Mammary epithelial cell (primary cell): ENCODE results near the gene FOXN4.

ENCODE experiments used
- CTCF ChIP-seq, 2 donors: IDR thresholded peaks in 1 of 2; conservative IDR thresholded peaks in 1 of 2; 2 replicates each; pipeline ENCODE4 v1.5.1; 2011 to 2012; ENCODE audit warnings: inconsistent platforms in 2 of 2, low read length in 2 of 2, mild to moderate bottlenecking in 2 of 2, control low read depth in 1 of 2, low read depth in 1 of 2; ENCODE audit not compliant: insufficient read depth in 1 of 2; ENCODE audit errors: extremely low read depth in 1 of 2
- EZH2 ChIP-seq: IDR thresholded peaks from 2 replicates; pipeline ENCODE4 v1.6.1; 2012; ENCODE audit warnings: low read length, inconsistent platforms, borderline replicate concordance

GRCh38 chr12:109266106-109266879 lies 42.8 kb downstream of the FOXN4 start:
- TF ChIP-seq EZH2 (no peak), CTCF (conservative IDR thresholded peaks at IDR 0.05 in 1 of 2, IDR thresholded peaks at IDR 0.05 in 1 of 2; ENCODE audit: extremely low read depth in 1 of 2, insufficient read depth in 1 of 2, low read depth in 1 of 2, low read length in 2 of 2) (no peak)
